GM21381 (cell line): ENCODE data around the gene FIG4.
"Not testable (repeated sequence)": the region's sequence is repeated elsewhere in the genome, so short reads cannot be mapped to it uniquely, and the experiment has no call there.

Experiments
- ATAC-seq: cut with Tn5 transposase; IDR thresholded peaks from one replicate; pipeline ENCODE4 v1.9.1; 2021; ENCODE audit warnings: mild to moderate bottlenecking, moderate library complexity; ENCODE audit not compliant: unreplicated experiment

The FIG4 gene

DNA sequence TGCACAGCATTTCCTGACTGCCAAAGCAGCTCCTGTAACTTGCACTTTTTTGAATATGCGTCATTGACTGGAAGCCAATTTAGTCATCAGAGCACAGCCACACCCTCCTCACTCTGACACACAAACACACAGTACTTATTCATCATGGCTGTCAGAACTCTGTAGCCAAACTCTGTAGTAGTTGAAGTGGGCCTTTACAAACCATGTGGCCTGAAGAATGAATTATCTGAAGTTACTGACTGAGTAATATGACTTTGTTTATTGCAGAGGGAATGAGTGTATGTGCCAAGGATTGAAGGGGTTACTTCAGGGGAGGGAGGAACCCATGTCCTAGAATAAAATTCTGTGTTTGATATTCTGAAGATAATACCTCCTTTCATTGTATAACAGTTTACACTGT, 102.7 kb downstream of the FIG4 start:
- no peak for ATAC-seq

DNA sequence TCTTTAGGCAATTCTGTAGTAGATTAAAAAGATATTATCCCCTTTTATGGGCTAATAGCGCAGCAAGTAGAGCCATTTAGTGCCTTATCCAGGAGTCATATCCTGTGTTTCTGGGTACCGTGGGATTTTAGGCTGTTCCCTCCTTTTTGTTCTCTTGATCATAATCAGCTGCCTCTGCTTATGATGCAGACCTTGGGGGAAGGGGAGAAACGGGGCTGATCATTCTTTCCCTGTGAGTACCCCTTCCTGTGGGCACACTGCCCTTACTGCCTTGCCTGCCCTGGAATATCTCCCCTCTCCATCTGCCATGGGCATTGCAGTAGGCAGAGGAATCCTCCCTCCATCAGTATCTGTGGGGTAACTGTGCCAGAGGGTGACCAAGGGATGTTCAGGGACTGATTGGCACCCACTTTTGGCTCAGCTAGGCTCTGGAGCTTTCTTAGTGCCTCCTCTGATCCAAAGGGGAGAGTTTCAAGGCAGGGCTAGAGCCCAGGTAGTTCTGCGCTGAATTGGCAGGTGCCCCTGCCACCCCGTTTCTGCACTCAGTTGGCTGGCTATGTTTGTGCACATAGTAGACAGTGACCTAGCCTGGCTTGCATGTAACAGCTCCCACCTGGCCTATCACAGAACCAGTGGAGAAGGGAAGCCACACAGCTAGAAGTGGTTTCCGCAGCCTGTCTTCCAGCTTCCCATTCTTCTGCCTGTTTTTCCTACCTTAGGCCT, 103.3 kb downstream of the FIG4 start:
- ATAC-seq: no peak

DNA sequence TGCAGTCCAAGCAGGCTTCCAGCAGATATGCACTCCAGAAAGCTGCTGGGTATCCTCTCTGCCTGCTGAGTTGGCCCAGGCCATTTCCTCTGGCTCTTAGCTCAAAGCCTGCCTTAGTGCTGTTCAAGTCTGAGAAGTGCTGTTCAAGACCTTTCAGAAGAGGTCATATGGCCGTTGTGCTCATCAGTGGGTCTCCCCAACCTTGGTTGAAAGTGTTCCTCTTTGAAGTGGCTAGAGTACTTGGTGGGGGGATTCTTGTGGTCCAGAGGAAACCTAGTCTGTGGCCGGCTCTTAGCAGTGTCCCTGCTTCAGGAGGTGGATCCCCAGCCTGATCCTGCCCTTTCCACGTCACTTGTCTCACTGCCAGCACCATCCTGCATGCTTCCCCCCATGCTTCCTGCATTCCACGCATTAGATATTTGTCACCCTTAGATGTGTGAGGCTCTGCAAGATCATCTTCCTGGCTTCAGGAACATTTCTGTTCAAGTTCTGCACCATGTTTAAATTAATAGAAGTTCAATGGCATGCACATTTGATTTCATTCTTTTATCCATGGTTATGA, 105.0 kb downstream of the FIG4 start:
- ATAC-seq: no peak

- ATAC-seq: no peak
These were observed 108.0 kb downstream of the FIG4 start for GRCh38 chr6:109799129-109799528.

DNA sequence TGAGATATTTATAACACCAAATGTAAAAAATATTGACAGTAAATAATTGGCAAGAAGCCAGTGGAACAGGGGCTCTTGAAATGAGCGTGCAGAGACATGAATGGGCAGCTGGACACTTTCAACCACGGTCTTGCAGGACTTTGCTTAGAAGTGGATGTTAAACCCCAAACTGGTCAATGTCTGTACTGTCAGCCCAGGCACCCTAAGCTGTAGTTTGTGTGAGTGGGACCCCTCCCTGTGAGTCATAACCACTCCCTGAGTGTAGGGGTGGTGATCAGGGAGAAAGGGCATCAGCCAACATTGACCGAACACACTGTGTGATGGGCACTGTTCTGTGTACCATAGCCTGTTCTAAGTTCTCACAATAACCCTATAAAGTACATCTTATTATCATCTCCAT, 108.6 kb downstream of the FIG4 start:
- ATAC-seq: no peak

GRCh38 chr6:109800771-109801170, 109.7 kb downstream of the FIG4 start:
- ATAC-seq: no peak

GRCh38 chr6:109801794-109802193, 110.7 kb downstream of the FIG4 start:
- ATAC-seq: no peak

GRCh38 chr6:109804020-109804419, 112.9 kb downstream of the FIG4 start:
- ATAC-seq: no peak

- ATAC-seq: no peak
These were observed 116.8 kb downstream of the FIG4 start for GRCh38 chr6:109807881-109808280.

DNA sequence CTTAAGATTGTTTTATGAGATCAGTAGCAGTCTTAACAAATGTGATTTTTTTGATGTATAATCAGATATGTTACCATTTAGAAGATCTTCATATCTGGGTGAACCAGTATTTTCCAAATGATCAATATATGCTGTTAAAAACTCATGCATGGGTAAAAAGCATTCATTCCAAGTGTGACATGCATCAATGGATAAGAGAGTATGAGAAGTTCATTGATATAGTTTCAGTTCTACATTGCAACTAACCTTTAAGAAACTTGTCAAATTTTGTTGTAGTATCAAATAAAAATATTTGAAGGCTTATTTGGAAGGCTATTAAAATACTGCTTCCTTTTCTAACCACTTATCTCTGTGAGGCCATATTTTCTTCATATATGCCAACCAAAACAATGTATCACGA, 117.7 kb downstream of the FIG4 start:
- ATAC-seq: no peak

- ATAC-seq: no peak
These were observed 124.0 kb downstream of the FIG4 start for GRCh38 chr6:109815054-109815453.

- ATAC-seq: no peak
These were observed 125.6 kb downstream of the FIG4 start for GRCh38 chr6:109816452-109817374.

DNA sequence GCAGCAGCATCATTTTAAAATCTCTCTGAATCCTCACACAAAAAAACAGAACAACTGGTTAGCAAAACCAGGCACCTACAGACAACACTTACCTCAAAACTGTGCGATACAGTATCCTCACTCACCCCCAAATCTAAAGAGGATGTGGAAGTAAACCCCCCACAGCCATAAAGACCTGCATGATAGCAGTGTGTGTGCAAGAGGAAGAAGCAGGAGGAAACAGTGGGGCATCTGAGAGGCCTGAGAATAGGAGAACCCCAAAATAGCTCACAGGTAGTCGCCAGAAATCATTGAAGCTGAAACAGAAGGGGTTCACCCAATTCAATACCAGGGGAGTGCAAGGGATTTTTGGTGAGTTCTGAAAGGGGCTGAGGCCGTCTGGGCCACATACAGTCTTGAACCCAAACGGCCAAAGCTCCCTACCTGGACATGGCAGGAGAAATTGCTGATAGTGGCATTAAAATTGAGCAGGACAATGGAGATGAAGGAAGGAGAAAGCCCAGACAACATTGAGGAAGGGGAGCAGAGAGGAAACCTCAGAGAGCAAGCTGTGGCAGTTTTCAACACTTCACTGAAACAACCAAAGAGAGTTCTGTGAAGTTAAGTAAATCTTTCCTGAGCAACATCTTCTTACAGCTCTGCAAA, 129.7 kb downstream of the FIG4 start:
- ATAC-seq: no peak

DNA sequence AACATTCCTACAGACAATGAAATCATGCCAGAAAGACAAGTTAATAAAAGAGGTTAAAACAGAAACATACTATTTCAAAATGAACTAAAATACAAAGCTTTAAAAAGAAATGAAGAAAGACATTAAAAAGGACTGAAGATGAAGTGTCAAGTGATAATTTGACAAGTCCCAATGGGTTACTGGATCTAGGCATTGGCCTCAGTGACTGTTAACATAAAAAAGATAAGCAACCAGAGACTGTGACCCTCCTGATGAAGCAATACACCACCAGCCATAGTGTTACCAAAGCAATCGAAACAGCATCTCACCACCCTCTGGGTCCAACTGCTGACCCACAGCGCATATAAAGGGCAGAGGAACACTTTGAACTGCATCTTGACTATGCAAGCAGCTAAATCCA, 130.3 kb downstream of the FIG4 start:
- no peak for ATAC-seq

GRCh38 chr6:109824105-109824504, 133.0 kb downstream of the FIG4 start:
- ATAC-seq: no peak

GRCh38 chr6:109826551-109826950, 135.5 kb downstream of the FIG4 start:
- ATAC-seq: no peak

DNA sequence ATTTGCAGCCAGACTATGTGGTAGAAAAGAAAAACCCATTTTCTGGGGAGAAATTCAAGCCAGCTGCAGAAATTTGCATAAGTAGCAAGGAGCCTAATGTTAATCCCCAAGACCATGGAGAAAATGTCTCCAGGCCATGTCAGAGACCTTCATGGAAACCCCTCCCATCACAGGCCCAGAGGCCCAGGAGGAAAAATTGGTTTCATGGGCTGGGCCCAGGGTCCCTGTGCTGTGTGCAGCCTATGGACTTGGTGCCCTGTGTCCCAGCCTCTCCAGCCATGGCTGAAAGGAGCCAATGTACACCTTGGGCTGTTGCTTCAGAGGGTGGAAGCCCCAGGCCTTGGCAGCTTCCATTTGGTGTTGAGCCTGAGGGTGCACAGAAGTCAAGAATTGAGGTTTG, 140.3 kb downstream of the FIG4 start:
- ATAC-seq: not testable (repeated sequence)

DNA sequence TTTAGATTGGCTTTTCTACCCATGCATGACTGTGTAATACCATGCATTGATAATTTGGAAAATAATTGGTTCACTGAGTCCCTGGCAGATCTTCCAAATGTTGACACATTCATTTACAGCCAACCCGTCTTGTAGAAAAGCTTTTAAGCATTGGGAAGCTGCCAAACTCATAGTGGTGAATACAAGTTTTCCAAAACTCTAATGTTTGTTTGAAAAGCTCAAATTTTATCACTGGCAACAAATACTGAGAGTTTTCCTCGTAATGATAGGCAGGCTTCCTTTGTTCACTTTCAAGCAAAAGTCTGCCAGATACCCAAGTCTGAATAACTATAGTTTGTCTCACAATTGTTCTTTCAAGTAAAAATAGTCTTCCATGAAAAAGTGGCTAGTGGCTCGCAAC, 143.0 kb downstream of the FIG4 start:
- ATAC-seq: no peak

- no peak for ATAC-seq
These were observed 143.7 kb downstream of the FIG4 start for GRCh38 chr6:109834595-109835437.

GRCh38 chr6:109840034-109840433, 148.9 kb downstream of the FIG4 start:
- ATAC-seq: no peak
